Suprapubic skin (tissue), 4 donors: ENCODE data around the gene CLECL1. TPM values are rescaled to one million over a fixed set of nuclear protein-coding genes. Genes with fewer than 3 reads are reported as not detected.
"Not testable (repeated sequence)": the region's sequence is repeated elsewhere in the genome, so short reads cannot be mapped to it uniquely, and the experiment has no call there.

ENCODE experiments used
- DNase-seq, 2 donors: peaks; one replicate each; pipeline ENCODE4 v3.0.0-alpha.2; 2019; ENCODE audit warnings: low spot score in 2 of 2
- H3K27ac ChIP-seq: fragments of 200-600 bp; sonication (generic); one replicate; pipeline ENCODE4 v1.5.1; 2019
- H3K27me3 ChIP-seq: fragments of 200-600 bp; sonication (generic); one replicate; pipeline ENCODE4 v1.5.1; 2019
- H3K36me3 ChIP-seq: fragments of 200-600 bp; sonication (generic); one replicate; pipeline ENCODE4 v1.5.1; 2019
- H3K4me1 ChIP-seq: fragments of 200-600 bp; sonication (generic); one replicate; pipeline ENCODE4 v1.5.1; 2019
- H3K4me3 ChIP-seq: fragments of 200-600 bp; sonication (generic); one replicate; pipeline ENCODE4 v1.5.1; 2019; ENCODE audit warnings: mild to moderate bottlenecking
- H3K9me3 ChIP-seq: fragments of 200-600 bp; sonication (generic); one replicate; pipeline ENCODE4 v1.5.1; 2019
- CTCF ChIP-seq, 2 donors: fragments of 200-600 bp in 1 of 2; fragments of 450-650 bp in 1 of 2; sonication (generic) in 1 of 2; IDR thresholded peaks; one replicate each; pipeline ENCODE4 v1.5.1; 2016 to 2019; ENCODE audit warnings: antibody characterized with exemption in 2 of 2, mild to moderate bottlenecking in 1 of 2, moderate library complexity in 1 of 2
- EP300 ChIP-seq: sonication (generic); formaldehyde crosslinking; IDR thresholded peaks from one replicate; pipeline ENCODE4 v1.6.1; 2017; ENCODE audit warnings: antibody characterized with exemption
- POLR2A ChIP-seq, 2 donors: fragments of 450-650 bp; IDR thresholded peaks; one replicate each; pipeline ENCODE4 v1.6.1; 2017; ENCODE audit warnings: antibody characterized with exemption in 2 of 2, mild to moderate bottlenecking in 2 of 2, moderate library complexity in 2 of 2
- POLR2AphosphoS5 ChIP-seq, 3 donors: sonication (generic); formaldehyde crosslinking; IDR thresholded peaks; one replicate each; pipeline ENCODE4 v1.6.1; 2017; ENCODE audit warnings: antibody characterized with exemption in 3 of 3
- WGBS: methylation state at CpG from one replicate; pipeline ENCODE4 v1.1.5; 2018; 5-methylcytosine and 5-hydroxymethylcytosine counted together
- total RNA-seq, 4 donors: library from RNA; depleted of rRNA; stranded (reverse); fragments of >200 nt; gene quantifications; one replicate each; pipeline ENCODE4 v1.1.0, GENCODE V29; 2016

Gene CLECL1
- total RNA-seq, 4 donors from 2014 or later, result not detected

- no peak for DNase-seq
- Histone ChIP-seq H3K36me3 (peaks cover 7% of the 10 kb centered on the region), H3K4me1 (no peaks in the 10 kb centered on the region), H3K4me3 (no peak overlapping the region), H3K9me3 (peaks cover 7% of the 10 kb centered on the region), H3K27ac (no peak overlapping the region), H3K27me3 (no peaks in the 10 kb centered on the region)
- WGBS, result 71% methylated on average over 2 of the region's 2 CpGs
- TF ChIP-seq EP300, result no peak
- no peak for TF ChIP-seq POLR2A (IDR thresholded peaks at IDR 0.05)
- TF ChIP-seq CTCF (IDR thresholded peaks at IDR 0.05), result no peak
- TF ChIP-seq POLR2AphosphoS5 (IDR thresholded peaks at IDR 0.05), result no peak
Observed at GRCh38 chr12:9699898-9700605, 32.8 kb downstream of the CLECL1 start.

GRCh38 chr12:9699269-9699897 is 33.5 kb downstream of the CLECL1 start:
- TF ChIP-seq CTCF (IDR thresholded peaks at IDR 0.05), result no peak
- no peak for TF ChIP-seq POLR2AphosphoS5 (IDR thresholded peaks at IDR 0.05)
- no peak for TF ChIP-seq EP300
- no peak for TF ChIP-seq POLR2A (IDR thresholded peaks at IDR 0.05)
- H3K27ac ChIP-seq, result no peak overlapping the region
- no peaks in the 10 kb centered on the region for H3K27me3 ChIP-seq
- peaks cover 14% of the 10 kb centered on the region for H3K36me3 ChIP-seq
- H3K4me1 ChIP-seq, result no peaks in the 10 kb centered on the region
- H3K9me3 ChIP-seq, result peaks cover 7% of the 10 kb centered on the region
- DNase-seq, result no peak
- 68% methylated on average over 1 of the region's 1 CpG for WGBS
- no peak overlapping the region for H3K4me3 ChIP-seq

- TF ChIP-seq EP300 (no peak), POLR2A (IDR thresholded peaks at IDR 0.05) (no peak), CTCF (IDR thresholded peaks at IDR 0.05) (no peak), POLR2AphosphoS5 (IDR thresholded peaks at IDR 0.05) (no peak)
- Histone ChIP-seq H3K36me3 (peaks cover 14% of the 10 kb centered on the region), H3K27me3 (no peaks in the 10 kb centered on the region), H3K4me3 (no peak overlapping the region), H3K27ac (no peak overlapping the region), H3K4me1 (no peaks in the 10 kb centered on the region), H3K9me3 (peaks cover 7% of the 10 kb centered on the region)
- 86% methylated on average over 2 of the region's 2 CpGs for WGBS
- DNase-seq, result no peak
Observed at GRCh38 chr12:9698681-9699080, 34.2 kb downstream of the CLECL1 start.

- TF ChIP-seq POLR2AphosphoS5 (IDR thresholded peaks at IDR 0.05) (no peak), CTCF (IDR thresholded peaks at IDR 0.05) (no peak), EP300 (no peak), POLR2A (IDR thresholded peaks at IDR 0.05) (no peak)
Observed at GRCh38 chr12:9697619-9698018, 35.3 kb downstream of the CLECL1 start.

GRCh38 chr12:9695661-9696060 is 37.2 kb downstream of the CLECL1 start:
- not testable (repeated sequence) for H3K4me1 ChIP-seq, H3K27ac ChIP-seq, H3K27me3 ChIP-seq, H3K9me3 ChIP-seq, H3K4me3 ChIP-seq, DNase-seq
- H3K36me3 ChIP-seq, result peaks cover 26% of the 10 kb centered on the region
- WGBS, result 98% methylated on average over 3 of the region's 3 CpGs

More at GRCh38 chr12:9697619-9698018, 35.3 kb downstream of the CLECL1 start:
- no peaks in the 10 kb centered on the region for H3K27me3 ChIP-seq
- H3K4me3 ChIP-seq, result no peak overlapping the region
- no peak overlapping the region for H3K27ac ChIP-seq
- H3K4me1 ChIP-seq, result no peaks in the 10 kb centered on the region
- DNase-seq, result no peak
- H3K9me3 ChIP-seq, result peaks cover 7% of the 10 kb centered on the region
- peaks cover 18% of the 10 kb centered on the region for H3K36me3 ChIP-seq

GRCh38 chr12:9695150-9695549 is 37.7 kb downstream of the CLECL1 start:
- 96% methylated on average over 9 of the region's 9 CpGs for WGBS
- H3K4me3 ChIP-seq, DNase-seq, H3K27me3 ChIP-seq, H3K4me1 ChIP-seq, H3K9me3 ChIP-seq, H3K27ac ChIP-seq: not testable (repeated sequence)
- peaks cover 26% of the 10 kb centered on the region for H3K36me3 ChIP-seq
